ENCODE results near the gene CAMK4. TPM values are rescaled to one million over a fixed set of nuclear protein-coding genes. Genes with fewer than 3 reads are reported as not detected.

The CAMK4 gene
- polyA plus RNA-seq, 1 donor (not counting 4 experiments of a cell fraction or from before 2014, with no cell fraction given) = 0.45 TPM

GRCh38 chr5:111386832-111387162, 162.6 kb downstream of the CAMK4 start:
- no peaks in the 10 kb centered on the region for H3K79me2 ChIP-seq (ENCODE audit: control insufficient read depth, insufficient read depth, low read length)
- TF ChIP-seq, protein P1, sequence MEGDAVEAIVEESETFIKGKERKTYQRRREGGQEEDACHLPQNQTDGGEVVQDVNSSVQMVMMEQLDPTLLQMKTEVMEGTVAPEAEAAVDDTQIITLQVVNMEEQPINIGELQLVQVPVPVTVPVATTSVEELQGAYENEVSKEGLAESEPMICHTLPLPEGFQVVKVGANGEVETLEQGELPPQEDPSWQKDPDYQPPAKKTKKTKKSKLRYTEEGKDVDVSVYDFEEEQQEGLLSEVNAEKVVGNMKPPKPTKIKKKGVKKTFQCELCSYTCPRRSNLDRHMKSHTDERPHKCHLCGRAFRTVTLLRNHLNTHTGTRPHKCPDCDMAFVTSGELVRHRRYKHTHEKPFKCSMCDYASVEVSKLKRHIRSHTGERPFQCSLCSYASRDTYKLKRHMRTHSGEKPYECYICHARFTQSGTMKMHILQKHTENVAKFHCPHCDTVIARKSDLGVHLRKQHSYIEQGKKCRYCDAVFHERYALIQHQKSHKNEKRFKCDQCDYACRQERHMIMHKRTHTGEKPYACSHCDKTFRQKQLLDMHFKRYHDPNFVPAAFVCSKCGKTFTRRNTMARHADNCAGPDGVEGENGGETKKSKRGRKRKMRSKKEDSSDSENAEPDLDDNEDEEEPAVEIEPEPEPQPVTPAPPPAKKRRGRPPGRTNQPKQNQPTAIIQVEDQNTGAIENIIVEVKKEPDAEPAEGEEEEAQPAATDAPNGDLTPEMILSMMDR (optimal IDR thresholded peaks at IDR 0.05 in 1 of 3, IDR thresholded peaks at IDR 0.05 in 1 of 3, conservative IDR thresholded peaks at IDR 0.05 in 1 of 3; ENCODE audit: extremely low read depth in 1 of 3, insufficient read depth in 2 of 3, low read length in 3 of 3) = no peak
- no peak for TF ChIP-seq EZH2 (IDR thresholded peaks at IDR 0.05; ENCODE audit: low read length)
- no peak overlapping the region for H3K27ac ChIP-seq (ENCODE audit: control insufficient read depth, insufficient read depth, low read length)
- DNase-seq (ENCODE audit: low read depth, low spot score) (no peak), FAIRE-seq (no peak)
- dilution Hi-C loops (cut with MboI; ENCODE audit: extremely low pct_ligation_motif_present, low sequenced_read_pairs) = no loop called here
- no peaks in the 10 kb centered on the region for H4K20me1 ChIP-seq (ENCODE audit: control insufficient read depth, extremely low read depth, insufficient read depth, low read length)
- H3K4me1 ChIP-seq (ENCODE audit: control insufficient read depth, extremely low read depth, insufficient read depth, low read length) = peaks cover 17% of the 10 kb centered on the region
- no peaks in the 10 kb centered on the region for H3K9me1 ChIP-seq (ENCODE audit: control insufficient read depth, extremely low read depth, insufficient read depth, low read length)
- no peaks in the 10 kb centered on the region for H3K27me3 ChIP-seq (ENCODE audit: control insufficient read depth, extremely low read depth, insufficient read depth, low read length)
- H3K4me3 ChIP-seq (ENCODE audit: control insufficient read depth in 2 of 3, extremely low read depth in 1 of 3, insufficient read depth in 2 of 3, low read depth in 1 of 3, low read length in 3 of 3) = no peak overlapping the region
- H3K36me3 ChIP-seq (ENCODE audit: control insufficient read depth in 2 of 2, extremely low read depth in 1 of 2, insufficient read depth in 2 of 2, low read length in 2 of 2) = no peaks in the 10 kb centered on the region
- no peak overlapping the region for H3K9ac ChIP-seq (ENCODE audit: control insufficient read depth, extremely low read depth, insufficient read depth, low read length)
- H2AFZ ChIP-seq (ENCODE audit: control insufficient read depth, low read length) = no peak overlapping the region
- no peak overlapping the region for H3K4me2 ChIP-seq (ENCODE audit: control insufficient read depth, extremely low read depth, insufficient read depth, low read depth, low read length)
- no peaks in the 10 kb centered on the region for H3K9me3 ChIP-seq (ENCODE audit: control insufficient read depth, low read depth, low read length)

- Histone ChIP-seq H3K79me2 (ENCODE audit: control insufficient read depth, insufficient read depth, low read length) (no peaks in the 10 kb centered on the region), H3K27ac (ENCODE audit: control insufficient read depth, insufficient read depth, low read length) (no peak overlapping the region), H3K9me1 (ENCODE audit: control insufficient read depth, extremely low read depth, insufficient read depth, low read length) (no peaks in the 10 kb centered on the region), H3K9ac (ENCODE audit: control insufficient read depth, extremely low read depth, insufficient read depth, low read length) (no peak overlapping the region), H3K27me3 (ENCODE audit: control insufficient read depth, extremely low read depth, insufficient read depth, low read length) (no peaks in the 10 kb centered on the region), H3K9me3 (ENCODE audit: control insufficient read depth, low read depth, low read length) (no peaks in the 10 kb centered on the region), H4K20me1 (ENCODE audit: control insufficient read depth, extremely low read depth, insufficient read depth, low read length) (no peaks in the 10 kb centered on the region), H3K4me2 (ENCODE audit: control insufficient read depth, extremely low read depth, insufficient read depth, low read depth, low read length) (no peak overlapping the region), H3K4me3 (ENCODE audit: control insufficient read depth in 2 of 3, extremely low read depth in 1 of 3, insufficient read depth in 2 of 3, low read depth in 1 of 3, low read length in 3 of 3) (no peak overlapping the region), H3K36me3 (ENCODE audit: control insufficient read depth in 2 of 2, extremely low read depth in 1 of 2, insufficient read depth in 2 of 2, low read length in 2 of 2) (no peaks in the 10 kb centered on the region), H2AFZ (ENCODE audit: control insufficient read depth, low read length) (no peak overlapping the region), H3K4me1 (ENCODE audit: control insufficient read depth, extremely low read depth, insufficient read depth, low read length) (peaks cover 17% of the 10 kb centered on the region)
- DNase-seq (ENCODE audit: low read depth, low spot score) = no peak
- FAIRE-seq = no peak
- TF ChIP-seq EZH2 (IDR thresholded peaks at IDR 0.05; ENCODE audit: low read length) = no peak
- TF ChIP-seq, protein P1 (optimal IDR thresholded peaks at IDR 0.05 in 1 of 3, IDR thresholded peaks at IDR 0.05 in 1 of 3, conservative IDR thresholded peaks at IDR 0.05 in 1 of 3; ENCODE audit: extremely low read depth in 1 of 3, insufficient read depth in 2 of 3, low read length in 3 of 3) = no peak
- dilution Hi-C loops (cut with MboI; ENCODE audit: extremely low pct_ligation_motif_present, low sequenced_read_pairs) = no loop called here
These were observed 163.2 kb downstream of the CAMK4 start for GRCh38 chr5:111387361-111387760.

Measured in keratinocyte (primary cell).